ENCODE results near the gene ZSCAN18. TPM values are rescaled to one million over a fixed set of nuclear protein-coding genes. Genes with fewer than 3 reads are reported as not detected.

Gene ZSCAN18
- total RNA-seq (2016; rRNA removed; fragmentation: Illumina TruSeq; extraction: Trizol) (not detected in 2 replicates), polyA plus RNA-seq (2011; rRNA removed) (0.10 TPM in 1 of 2 replicates, not detected in the other), polyA minus RNA-seq (2011; rRNA and poly(A)+ RNA removed; ENCODE audit: low replicate concordance) (not detected in 2 replicates), Bru-seq, nascent RNA (percentile 6 among the genes with signal in this experiment), BruChase-seq, experiment 1, labeled RNA remaining after a 6-hour chase (percentile 16 among the genes with signal in this experiment), BruChase-seq, experiment 2, labeled RNA remaining after a 2-hour chase (percentile 17 among the genes with signal in this experiment)
- total RNA-seq (2016; cell fraction: cytosol; rRNA removed; fragmentation: Illumina TruSeq; extraction: Trizol; ENCODE audit: low read depth), result not detected in 2 replicates
- total RNA-seq (2016; cell fraction: insoluble cytoplasmic fraction; rRNA removed; fragmentation: Illumina TruSeq; extraction: Trizol), result not detected in 2 replicates
- total RNA-seq (2016; cell fraction: membrane; rRNA removed; fragmentation: Illumina TruSeq; extraction: Trizol), result not detected in 2 replicates
- not detected in 2 replicates for total RNA-seq (2016; cell fraction: nucleus; rRNA removed; fragmentation: Illumina TruSeq; extraction: Trizol)
- not detected in 2 replicates for polyA plus RNA-seq (2011; cell fraction: cytosol; rRNA removed)
- not detected in 2 replicates for polyA plus RNA-seq (2011; cell fraction: nucleus; rRNA removed)
- polyA plus RNA-seq (2012), result not detected in 2 replicates
- polyA plus RNA-seq (2016; cell fraction: cytosol; fragmentation: Illumina TruSeq; extraction: Trizol; ENCODE audit: low read depth), result not detected in 2 replicates
- not detected in 2 replicates for polyA plus RNA-seq (2016; cell fraction: insoluble cytoplasmic fraction; fragmentation: Illumina TruSeq; extraction: Trizol; ENCODE audit: low read depth)
- polyA plus RNA-seq (2016; cell fraction: membrane; fragmentation: Illumina TruSeq; extraction: Trizol; ENCODE audit: low read depth), result not detected in 2 replicates
- polyA plus RNA-seq (2016; cell fraction: nucleus; fragmentation: Illumina TruSeq; extraction: Trizol; ENCODE audit: insufficient read depth, low read depth), result not detected in 2 replicates
- polyA minus RNA-seq (2011; cell fraction: cytosol; rRNA and poly(A)+ RNA removed), result not detected in 2 replicates
- not detected in 2 replicates for polyA minus RNA-seq (2011; cell fraction: nucleus; rRNA and poly(A)+ RNA removed)
- long read RNA-seq, experiment 1, result 0 reads
- long read RNA-seq, experiment 2, result 0 reads

GRCh38 chr19:58097781-58098681, at the start of gene ZSCAN18:
TSS of gene ZSCAN18 (minus strand) at chr19:58098231. CDS start at chr19:58090267, 7,964 bp downstream.
- DNase-seq (ENCODE audit: low spot score), result no peak
- TF ChIP-seq ZNF318 (CRISPR knock-in tag; IDR thresholded peaks at IDR 0.05) (no peak), PAXIP1 (CRISPR knock-in tag; conservative IDR thresholded peaks at IDR 0.05) (no peak), ZNF878 (CRISPR knock-in tag; IDR thresholded peaks at IDR 0.05) (no peak), ZNF44 (CRISPR knock-in tag; IDR thresholded peaks at IDR 0.05) (no peak)

More at GRCh38 chr19:58097781-58098681, at the start of gene ZSCAN18:
- CTCF ChIA-PET (ENCODE audit: low intra/inter-chr PET ratio, low total read pairs), result no interaction called here
- FAIRE-seq (no peak), ATAC-seq (no peak)
- Histone ChIP-seq H3K79me2 (ENCODE audit: insufficient read depth, low read length) (no peaks in the 10 kb centered on the region), H4K20me1 (ENCODE audit: insufficient read depth, low read length) (no peaks in the 10 kb centered on the region), H3K4me3 (replicated peaks in 1 of 3; ENCODE audit: insufficient read depth in 1 of 3, low read depth in 2 of 3, low read length in 3 of 3) (no peak within 1 kb of the TSS), H3K9me3 (ENCODE audit: low read length) (peaks cover 91% of the 10 kb centered on the region), H3K27ac (ENCODE audit: extremely low read length, insufficient read depth, low read length) (no peak within 1 kb of the TSS), H2AFZ (ENCODE audit: low read length) (no peak within 1 kb of the TSS), H3K36me3 (replicated peaks in 1 of 2; ENCODE audit: control insufficient read depth in 1 of 2, insufficient read depth in 2 of 2, low read length in 2 of 2) (no peaks in the 10 kb centered on the region), H3K4me1 (ENCODE audit: insufficient read depth, low read length) (no peaks in the 10 kb centered on the region), H3K9ac (ENCODE audit: insufficient read depth, low read depth, low read length) (no peak within 1 kb of the TSS), H3K27me3 (ENCODE audit: control insufficient read depth in 1 of 2, insufficient read depth in 2 of 2, low read length in 2 of 2) (no peaks in the 10 kb centered on the region), H3K4me2 (ENCODE audit: low read depth, low read length) (no peak within 1 kb of the TSS)
- POLR2A ChIA-PET, result no interaction called here
- intact Hi-C loops (cut with micrococcal nuclease; ENCODE audit: unreplicated experiment) (no loop called here), in situ Hi-C loops (cut with HindIII; ENCODE audit: extremely low pct_ligation_motif_present, low pct_unique_long_range_greater_than_20kb) (no loop called here)
- WGBS (ENCODE audit: low lambda C conversion rate), result 40% methylated on average over 59 of the region's 67 CpGs
- BruUV-seq (replicated peaks), result no TSS peak
